HG03354 (cell line): ENCODE measurements around the gene CDH11.

Source experiments
- ATAC-seq: cut with Tn5 transposase; IDR thresholded peaks from one replicate; pipeline ENCODE4 v1.9.1; 2021; ENCODE audit warnings: mild to moderate bottlenecking; ENCODE audit not compliant: unreplicated experiment, poor library complexity, severe bottlenecking

Gene CDH11

DNA sequence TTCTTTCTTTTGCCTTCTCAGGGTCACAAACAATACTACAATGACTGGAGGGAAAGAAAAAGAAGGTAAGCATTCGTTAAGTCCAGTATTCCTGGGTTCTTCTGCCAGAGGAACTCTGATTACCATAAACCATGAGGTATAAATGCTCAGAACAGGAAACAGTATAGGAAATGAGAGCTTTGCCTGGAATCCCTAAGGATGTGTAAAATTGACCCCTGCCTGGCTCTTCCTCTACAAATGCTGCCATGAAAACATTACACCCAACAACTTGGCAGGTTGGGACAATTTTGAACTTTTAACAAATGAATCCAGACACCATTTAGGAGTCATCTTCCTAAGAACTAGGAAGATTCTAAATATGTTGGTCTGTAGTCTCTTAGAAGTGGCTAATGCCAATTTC, 173.8 kb downstream of the CDH11 start:
- ATAC-seq = no peak

DNA sequence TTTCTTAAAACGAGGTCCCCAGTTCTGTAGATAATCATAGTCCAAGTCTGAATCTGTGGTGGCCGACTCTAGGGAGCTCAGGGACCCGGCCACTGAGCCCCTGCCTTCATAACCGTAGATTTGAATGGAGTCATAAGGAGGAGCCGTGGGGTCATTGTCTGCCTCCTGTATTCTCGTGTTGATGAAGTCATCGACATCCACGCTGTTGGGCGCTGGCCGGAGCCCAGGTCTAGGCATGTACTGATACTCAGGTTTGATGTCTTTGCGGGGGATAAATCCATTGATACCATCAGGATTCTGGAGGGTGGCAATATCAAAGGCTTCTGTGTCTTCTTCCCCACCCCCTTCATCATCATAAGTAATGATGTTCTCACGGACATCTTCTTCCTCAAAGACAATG, 174.2 kb downstream of the CDH11 start:
- ATAC-seq = no peak

DNA sequence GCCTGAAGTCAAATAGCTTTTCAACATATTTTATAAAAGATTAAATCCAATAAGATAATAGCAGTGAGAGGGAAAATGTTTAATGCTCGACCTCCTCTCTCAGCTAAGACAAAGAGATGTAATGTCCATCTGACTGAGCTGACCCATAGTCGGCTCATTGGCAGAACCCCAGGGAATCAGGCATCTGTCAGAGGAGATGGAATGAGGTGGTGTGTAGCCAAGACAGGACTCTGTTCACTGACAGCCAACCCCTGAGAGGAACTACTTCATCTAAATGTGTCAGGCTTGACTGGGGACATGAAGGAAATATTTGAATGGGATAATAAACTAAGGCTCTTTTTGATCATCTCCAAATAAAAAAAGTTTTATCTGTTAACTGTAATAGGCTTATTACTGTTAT, 188.0 kb downstream of the CDH11 start:
- ATAC-seq = no peak

DNA sequence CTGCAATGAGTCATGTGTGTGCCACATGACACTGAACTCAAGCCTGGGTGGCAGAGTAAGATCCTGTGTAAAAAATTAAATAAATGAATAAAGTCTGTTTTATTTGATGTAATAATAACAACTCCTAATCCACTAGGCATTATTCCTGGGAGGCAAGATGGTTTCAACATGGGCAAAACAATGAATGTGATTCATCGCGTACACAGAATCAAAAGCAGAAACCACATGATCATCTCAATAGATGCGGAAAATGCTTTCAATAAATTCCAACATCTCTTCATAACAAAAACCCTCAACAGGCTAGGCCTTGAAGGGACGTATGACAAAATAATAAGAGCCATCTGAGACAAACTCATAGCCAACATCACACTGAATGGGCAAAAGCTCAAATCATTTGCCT, 195.4 kb downstream of the CDH11 start:
- no peak for ATAC-seq

DNA sequence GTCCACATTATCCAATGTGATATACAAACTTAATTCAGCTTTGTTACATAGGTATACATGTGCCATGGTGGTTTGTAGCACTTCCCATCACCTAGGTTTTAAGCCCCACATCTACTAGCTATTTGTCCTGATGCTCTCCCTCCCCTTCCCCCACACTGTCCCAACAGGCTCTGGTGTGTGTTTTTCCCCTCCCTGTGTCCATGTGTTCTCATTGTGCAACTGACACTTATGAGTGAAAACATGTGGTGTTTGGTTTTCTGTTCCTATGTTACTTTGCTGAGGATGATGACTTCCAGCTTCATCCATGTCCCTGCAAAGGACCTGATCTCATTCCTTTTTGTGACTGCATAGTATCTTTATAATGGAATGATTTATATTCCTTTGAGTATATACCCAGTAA, 196.7 kb downstream of the CDH11 start:
- ATAC-seq = no peak

DNA sequence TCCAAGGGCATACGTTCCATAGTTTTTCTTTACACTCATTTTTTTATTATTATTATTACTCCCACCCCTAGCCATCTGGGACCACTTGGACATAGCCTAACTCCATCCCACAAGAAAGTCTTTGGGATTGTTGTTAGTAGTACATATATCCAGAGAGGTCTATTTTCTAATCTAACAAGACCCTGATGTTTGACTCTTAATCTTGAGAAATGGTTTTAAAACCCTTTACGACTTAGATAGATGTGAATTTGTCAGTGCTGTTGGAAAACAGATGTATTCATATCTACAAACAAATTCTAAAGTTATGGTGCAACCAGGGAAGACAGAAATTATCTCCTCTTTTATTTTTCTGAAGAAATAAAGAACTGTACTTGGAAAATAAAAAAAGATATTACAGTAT, 197.8 kb downstream of the CDH11 start:
- no peak for ATAC-seq

DNA sequence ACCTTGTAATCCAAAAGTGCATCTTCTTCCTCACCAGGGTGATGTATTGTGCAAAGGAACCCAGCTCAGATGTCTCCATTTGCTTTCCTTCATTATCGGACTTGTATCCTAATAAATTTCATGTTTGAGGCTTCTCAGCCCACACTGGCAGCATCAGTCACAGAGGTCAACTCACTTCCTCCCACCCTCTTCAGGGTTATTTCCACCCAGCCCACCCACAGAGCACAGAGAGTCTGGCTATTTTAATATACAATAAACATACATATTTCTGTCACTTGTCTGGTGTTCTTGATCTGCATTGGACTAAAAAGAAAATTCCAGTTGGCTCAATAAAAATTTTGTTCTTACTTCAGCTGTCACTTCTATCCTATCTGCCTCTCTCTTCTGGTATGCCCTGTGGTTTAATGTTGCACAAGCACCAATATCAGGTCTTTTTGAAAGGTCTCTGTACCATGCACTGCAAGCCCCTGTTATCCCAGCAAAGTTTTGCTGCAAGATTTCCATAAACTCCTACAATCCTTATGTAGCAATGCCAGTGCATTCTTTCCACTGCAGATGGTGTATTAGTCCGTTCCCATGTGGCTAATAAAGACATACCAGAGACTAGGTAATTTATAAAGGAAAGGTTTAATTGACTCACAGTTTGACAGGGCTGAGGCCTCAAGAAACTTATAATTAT, 201.8 kb downstream of the CDH11 start:
- ATAC-seq = no peak

DNA sequence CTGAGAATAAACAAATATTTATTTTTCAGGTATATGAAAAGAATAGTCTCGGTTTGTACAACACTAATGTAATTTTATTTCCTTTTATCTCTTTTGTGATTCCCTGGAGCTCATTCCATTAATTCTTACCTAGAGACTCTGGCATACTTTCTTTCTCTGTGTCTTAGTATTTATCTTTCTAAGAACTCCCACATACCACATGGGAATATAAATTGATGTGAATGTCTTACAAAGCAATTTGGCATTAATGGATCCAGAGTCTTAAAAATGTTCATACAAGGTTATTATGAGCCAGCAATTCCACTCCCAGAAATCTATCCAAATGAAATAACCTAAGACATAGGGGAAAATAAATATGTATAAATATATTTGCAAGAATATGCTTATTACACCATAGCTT, 202.7 kb downstream of the CDH11 start:
- ATAC-seq = no peak

DNA sequence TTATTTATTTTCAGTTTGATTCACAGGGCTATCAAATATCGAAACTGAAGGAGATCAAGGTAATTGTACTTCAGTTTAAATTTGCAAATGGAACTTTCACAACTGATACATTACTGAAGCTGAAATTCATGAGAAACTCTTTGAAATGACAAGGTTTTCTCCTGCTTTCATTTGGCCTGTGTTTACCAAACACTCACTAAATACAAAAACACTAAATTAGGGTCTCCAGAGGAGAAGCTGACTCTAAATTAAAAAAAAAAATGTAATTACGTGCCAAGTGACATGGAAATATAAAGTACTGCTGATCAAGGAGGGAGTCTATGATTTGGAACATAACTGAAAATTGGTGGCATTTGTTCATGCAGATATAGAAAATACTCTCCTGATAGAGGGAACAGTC, 205.8 kb downstream of the CDH11 start:
- no peak for ATAC-seq

DNA sequence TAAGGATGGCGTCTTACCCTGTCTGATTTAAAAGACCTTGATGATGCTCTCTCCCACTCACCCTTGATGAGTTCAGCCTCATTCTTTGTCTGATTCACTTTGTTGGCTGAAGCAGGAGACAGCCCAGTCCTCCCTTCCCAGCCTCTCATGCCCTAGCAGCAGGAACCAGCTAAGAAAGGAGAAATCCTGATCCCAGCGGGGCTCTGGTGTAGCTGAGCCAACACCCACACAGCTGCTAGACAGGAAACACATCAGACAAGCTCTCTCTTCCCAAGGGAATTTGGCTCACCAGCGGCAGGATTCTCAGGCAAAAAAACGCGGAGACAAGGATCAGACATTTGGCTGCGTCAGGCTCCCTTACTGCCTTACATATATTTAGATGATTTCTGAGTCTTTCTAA, 211.5 kb downstream of the CDH11 start:
- no peak for ATAC-seq

DNA sequence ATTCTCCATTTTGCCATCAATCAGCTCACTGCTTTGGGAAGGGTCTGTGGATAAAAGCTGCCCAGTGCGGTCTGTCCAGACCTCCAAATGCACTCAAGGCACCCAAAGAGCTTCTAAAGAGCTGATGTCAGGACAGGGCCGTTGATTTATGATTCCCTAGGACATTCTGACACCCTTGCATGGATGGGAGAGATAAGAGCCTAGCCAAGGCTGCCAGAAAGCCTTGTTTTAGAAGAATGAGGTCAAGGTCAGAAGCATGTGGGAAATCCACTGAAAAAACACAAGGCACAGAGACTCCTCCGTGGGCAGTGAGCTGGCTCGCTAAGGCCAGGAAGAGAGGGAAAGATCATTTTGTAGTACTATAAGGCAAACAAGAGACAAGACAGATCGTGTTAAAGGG, 214.0 kb downstream of the CDH11 start:
- no peak for ATAC-seq

DNA sequence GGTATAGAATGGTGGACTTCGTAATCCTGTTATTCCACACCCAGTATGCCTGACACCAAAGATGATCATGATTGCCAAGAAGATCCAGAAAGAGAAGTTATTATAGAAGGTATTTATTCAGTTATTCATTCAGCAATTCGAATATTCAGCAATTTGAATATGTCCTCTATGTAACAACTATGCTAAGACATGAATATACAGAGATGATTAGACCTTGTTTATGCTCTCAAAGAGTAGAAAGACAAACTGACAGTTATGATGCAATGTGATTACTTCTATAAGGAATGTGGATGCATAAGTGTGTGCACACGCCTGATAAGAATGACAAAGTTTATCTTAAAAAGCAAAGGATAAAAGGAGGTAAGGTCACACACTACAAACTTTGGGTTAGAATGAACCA, 218.1 kb downstream of the CDH11 start:
- no peak for ATAC-seq

DNA sequence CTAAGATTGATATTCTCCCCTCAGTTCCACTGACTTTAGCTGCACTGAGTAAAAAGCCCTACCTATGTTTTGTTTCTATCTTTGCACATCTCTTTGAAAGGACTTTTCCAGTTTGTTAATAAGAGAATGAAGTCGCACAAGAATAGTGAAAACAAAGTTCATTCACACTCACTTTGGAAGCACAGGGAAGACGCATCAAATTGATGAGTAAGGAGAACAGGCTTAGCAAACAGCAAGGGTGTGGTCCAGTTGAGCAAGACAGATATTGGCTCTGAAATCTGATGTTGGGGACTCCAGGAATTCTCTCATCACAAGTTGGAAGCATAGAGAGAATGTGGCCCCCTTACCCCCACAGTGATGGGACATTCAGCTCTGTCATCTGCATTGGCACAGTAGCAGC, 221.3 kb downstream of the CDH11 start:
- no peak for ATAC-seq

DNA sequence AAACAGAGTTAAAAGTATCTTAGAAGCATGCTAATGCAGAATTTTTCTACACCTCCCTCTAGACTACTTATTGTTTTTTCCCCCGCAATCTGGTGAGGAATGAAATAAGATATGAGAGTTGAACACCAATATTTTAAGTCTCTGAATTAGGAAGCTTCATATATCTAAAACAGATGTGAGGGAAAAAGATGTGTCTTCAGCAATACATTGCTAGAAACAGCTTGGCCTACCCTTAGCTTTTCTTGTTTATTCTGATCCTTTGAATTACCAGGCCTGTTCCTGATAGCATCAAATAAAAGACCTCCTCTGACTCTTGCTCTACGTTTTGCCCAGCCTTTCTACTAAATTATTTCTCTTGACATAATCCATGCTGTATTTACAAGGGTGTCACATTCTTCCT, 221.8 kb downstream of the CDH11 start:
- no peak for ATAC-seq

DNA sequence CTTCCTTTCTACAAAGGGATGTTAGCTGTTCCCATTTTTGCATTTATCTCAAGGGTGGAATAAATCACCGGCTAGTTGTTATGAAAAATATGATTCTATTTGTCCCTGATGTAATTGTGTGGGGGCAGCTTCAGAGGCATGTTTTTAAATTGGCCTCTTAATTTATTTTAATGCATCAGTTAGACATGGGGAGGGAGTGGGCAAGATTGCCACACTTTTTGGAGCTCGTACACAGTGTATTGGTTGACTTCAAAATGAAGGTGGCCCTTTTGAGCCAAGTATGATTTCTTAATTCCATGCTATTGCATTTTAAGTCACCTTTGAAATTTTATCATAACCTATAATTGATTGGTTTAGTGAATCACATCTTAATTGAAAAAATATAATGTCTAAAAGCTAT, 223.7 kb downstream of the CDH11 start:
- ATAC-seq = no peak
